GM21786 (cell line): Measurements from ENCODE around the gene RBBP7.

Source experiments
- ATAC-seq: cut with Tn5 transposase; IDR thresholded peaks from one replicate; pipeline ENCODE4 v1.9.1; 2021; ENCODE audit not compliant: unreplicated experiment

Gene RBBP7

DNA sequence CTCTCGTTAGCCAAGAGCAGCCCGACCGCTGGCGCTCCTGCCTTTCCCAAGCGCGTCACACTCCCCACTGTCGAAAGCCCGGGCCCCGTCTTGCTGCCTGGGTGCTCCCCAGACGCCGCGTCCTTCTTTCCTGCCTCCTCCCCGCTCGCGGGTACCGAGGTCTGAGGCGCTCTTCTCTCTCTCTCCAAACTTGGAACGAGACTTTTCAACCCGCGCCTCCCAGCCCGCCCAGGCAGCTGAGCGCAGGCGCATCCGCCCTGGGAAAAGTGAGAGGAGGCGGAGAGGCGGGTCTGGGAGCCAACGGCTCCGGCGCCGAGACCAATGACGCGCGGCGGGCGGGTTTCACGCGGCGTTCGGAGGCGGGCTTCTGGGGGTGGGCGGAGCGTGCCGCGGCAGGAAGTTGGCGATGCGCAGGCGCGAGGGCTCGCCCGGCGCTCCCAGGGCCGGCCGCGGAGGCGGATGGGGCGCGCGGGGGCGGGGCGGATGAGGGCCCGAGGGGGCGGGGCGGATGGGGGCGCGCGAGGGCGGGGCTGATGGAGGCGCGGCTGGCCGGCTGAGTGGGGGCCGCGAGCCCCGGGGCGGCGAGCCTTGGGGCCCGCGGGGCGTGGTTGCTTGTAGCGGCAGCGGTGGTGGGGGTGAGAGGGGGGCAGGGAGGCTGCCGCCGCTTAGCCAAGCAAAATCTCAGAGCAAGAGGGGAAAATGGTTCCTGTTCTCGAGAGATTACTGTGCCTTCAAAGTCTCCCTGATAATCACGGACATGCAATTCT, at the start of gene RBBP7:
Gene RBBP7 (minus strand): TSS at position 268 of the 767 bp plus-strand sequence. CDS start 309 bp downstream, outside the sequence.
- peak; percentile 87 for ATAC-seq

- no peak for ATAC-seq
These were observed 48.8 kb upstream of the RBBP7 start for GRCh38 chrX:16918979-16919378.

- no peak for ATAC-seq
These were observed 47.0 kb upstream of the RBBP7 start for GRCh38 chrX:16917120-16917519.

- no peak for ATAC-seq
These were observed 46.4 kb upstream of the RBBP7 start for GRCh38 chrX:16916561-16916960.

GRCh38 chrX:16914058-16914457, 43.9 kb upstream of the RBBP7 start:
- ATAC-seq: no peak

GRCh38 chrX:16910376-16910775, 40.2 kb upstream of the RBBP7 start:
- ATAC-seq: no peak

DNA sequence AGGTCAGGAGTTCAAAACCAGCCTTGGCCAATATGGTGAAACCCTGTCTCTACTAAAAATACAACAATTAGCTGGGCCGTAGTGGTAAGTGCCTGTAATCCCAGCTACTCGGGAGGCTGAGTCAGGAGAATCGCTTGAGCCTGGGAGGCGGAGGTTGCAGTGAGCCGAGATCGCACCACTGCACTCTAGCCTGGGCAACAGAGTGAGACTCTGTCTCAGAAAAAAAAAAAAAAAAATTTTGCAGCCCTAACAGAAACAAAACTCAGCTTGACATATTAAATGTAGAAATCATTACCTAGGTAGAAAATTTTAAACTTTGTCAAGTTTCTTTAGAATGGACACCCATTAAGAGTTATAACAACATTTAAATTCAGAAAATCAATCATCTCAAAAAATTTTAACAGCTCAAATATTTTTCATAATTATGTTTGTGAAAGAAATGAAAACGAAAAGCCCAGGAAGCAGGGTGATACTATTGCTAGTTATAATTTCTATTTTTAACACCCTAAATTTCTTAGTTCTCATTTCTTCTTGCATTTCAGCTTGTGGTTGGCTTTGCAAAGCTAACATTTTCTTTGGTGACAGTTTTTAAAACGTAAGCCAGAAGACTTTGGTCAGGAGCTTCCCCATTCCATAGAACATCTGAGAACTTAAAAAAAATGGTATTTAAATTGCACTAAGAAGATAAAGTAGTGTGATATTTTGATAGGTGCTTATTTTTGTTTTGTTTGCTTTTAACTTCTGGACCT, 33.3 kb upstream of the RBBP7 start:
- ATAC-seq: peak; percentile 75

GRCh38 chrX:16897445-16897844, 27.3 kb upstream of the RBBP7 start:
- ATAC-seq: no peak

DNA sequence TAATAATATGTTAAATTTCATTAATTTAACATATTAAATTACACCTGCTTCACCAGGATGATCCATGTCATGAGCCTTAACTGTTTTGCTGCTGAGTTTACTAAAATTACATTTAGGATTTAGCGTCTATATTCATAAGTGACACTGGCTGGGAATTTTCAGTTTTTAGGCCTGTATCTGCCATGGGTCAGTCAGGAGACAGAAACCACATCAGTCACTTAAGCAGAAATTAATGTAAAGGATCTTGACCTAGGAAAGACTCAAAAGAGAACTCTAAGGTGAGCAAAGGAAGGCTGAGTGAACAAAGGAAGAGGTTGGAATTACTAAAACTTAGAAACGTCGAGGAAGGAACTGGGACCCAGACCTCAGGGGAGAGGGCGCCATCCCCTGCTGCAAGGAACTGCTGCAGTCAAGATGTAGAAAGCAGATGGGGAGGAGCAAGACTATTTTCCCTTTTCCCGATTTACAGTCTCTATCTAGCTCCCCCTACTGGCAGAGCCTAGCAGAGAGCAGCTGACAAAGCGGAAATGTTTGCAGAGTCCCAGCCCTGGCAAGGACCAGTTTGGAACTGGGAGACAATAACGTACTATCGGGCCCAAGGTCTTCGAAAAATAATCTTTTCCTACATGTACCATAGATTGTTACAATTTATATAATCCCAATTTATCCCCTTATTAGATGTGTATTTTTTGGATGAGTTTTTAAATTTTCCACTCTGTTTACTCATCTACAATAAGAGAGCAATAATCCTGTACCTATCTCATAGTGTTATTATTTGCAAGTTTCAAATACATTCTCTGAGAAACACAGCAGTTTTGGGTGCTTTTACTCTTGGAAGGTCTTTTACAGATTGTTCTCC, 22.6 kb upstream of the RBBP7 start:
- peak; percentile 92 for ATAC-seq

- ATAC-seq: no peak
These were observed 15.5 kb upstream of the RBBP7 start for GRCh38 chrX:16885628-16886027.

- ATAC-seq: no peak
These were observed 13.3 kb upstream of the RBBP7 start for GRCh38 chrX:16883487-16883804.

DNA sequence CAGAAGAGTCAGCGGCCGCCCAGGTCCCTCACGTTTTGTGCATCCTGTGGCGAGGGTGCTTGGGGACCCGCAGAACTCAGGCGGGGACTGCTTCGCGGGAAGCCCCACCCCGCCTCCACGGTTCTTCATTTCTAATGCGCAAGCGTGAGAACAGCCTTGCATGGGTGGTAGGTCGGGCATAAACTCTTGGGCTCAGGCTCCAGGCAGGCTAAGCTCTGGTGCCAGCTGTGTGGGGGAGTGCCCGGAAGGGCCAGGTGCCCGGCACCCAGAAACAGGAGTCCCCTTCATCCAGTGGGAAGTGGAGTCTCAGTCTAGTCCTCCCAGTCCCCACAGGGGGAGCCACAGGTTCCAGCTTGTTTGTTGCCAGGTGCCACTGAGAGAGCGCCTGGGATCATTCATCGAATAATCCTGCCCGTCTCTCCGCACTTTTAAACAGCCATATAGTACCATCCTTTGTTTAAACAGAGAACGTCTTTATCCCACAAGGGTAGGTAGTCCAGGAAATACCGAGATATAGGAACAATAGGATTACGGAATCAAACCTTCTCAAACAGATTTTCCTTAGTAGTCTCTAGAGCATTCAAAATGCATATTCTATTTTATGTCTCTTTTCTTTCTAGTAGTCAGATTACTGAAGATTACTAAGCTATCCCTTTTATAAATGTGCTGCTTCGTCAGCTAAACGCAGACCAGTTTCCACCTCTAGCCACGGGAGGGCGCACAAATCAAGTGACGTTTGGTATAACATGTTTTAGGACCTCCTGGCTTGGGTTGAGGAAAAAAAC, 12.7 kb upstream of the RBBP7 start:
- peak; percentile 62 for ATAC-seq

DNA sequence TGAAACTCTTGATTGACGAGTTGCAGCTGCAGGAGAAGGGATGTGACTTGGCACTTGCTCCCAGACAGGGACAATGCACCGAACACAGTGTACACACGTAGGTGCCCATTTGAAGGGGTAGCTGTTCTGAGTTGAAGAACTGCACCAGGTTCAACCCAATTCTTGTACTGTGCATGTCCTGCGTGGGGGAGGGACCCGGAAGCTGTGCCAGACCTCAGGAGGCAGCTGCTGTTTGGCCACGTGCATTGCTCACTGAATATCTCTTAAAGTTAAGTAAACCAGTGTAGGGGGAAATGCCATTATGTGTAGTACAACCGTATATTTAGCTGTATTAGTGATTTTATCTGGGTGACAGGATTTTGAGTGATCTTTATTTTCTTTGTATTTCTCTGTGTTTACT, 12.0 kb upstream of the RBBP7 start:
- no peak for ATAC-seq

GRCh38 chrX:16876696-16877095, 6.5 kb upstream of the RBBP7 start:
- ATAC-seq: no peak

DNA sequence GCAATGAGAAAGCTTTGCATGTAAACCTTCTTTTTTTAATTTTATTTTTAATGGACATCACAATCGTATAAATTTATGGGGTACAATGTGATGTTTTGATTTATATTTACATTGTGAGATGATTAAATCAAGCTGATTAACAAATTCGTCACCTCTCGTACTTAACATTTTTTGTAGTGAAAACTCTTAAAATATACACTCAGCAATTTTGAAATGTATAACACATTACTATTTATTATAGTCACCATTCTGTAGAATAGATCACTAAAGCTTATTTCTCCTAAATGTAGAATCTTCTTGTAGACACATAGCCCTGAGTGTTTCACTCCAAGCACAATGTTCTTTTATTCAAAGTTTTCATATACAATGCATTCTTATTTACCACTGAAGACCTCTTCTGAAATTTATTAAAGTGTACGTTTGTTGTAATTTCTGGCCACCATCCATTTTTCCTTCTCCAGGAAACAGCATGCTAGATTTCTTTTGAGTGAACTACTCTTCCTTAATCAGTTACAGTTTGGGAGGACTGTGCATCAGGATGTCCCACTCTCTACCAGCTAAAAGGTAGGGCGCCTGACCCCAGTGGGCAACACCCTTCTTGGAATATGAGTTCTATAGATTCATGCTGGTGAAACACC, 4.4 kb upstream of the RBBP7 start:
- ATAC-seq: no peak

DNA sequence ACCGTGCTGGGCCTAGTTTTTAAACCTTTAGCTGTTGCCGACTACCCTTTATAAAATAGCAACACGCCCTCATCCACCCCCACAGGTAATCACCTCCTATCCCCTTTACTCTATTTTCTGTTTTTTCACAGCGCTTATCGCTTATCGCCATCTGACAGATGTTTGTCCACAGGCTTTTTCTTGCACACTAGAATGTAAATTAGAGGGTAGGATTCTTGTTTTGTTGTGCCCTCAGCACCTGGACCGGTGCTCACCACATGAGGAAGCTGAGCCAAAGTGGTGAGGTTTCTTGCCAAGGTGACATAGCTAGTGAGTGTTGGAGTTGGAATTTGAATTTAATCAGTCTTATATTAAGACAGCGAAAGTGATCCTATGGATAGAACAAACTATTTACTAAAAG, 2.9 kb upstream of the RBBP7 start:
- ATAC-seq: no peak

DNA sequence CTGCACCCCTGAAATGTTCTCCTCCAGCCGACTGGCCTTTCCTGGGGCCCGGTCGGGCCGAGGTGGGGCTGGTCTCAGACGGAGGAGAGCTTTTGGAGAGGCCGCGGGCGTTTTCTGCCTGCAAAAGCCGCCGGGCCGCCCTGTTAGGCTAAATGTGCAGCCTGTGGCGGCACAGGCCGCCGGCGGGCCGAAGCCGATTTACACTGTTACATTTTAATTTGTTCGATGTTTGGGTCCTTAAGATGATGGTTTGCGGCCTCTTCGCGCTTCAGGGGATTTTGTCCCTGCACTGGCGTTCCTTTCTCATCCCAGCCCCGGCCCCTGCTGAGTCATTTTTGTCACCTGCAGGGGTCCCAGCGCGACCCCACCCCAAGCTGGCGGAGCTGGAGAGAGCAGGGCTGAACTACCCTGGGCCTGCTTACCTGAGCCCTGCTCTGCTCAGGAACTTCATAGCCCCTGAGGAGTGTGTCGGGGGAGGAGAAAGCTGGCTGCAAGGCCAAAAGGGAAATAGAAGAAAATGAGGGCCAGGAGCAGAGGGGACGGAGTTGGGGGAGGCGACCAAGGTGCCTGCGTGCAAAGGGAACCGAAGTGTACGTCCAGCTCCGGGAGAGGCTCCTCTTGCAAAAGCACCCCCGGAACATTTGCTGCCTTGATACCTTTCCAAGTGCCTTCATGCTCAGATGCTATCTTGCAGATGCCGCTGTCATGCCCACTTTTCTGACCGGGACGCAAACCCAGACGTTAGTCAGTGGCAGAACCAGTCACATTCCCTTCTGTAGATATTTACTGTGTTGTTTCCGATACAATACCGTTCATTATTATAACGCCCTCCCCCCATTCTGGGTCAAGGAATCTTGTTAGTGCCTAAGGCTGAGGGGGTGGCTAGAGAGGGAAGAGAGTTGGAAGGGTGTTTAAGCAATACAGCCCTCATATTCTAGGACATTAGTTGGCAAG, 977 bp upstream of the RBBP7 start:
- peak; percentile 5 for ATAC-seq

- peak; percentile 34 for ATAC-seq
These were observed 618 bp downstream of the RBBP7 start for GRCh38 chrX:16869393-16870094.

DNA sequence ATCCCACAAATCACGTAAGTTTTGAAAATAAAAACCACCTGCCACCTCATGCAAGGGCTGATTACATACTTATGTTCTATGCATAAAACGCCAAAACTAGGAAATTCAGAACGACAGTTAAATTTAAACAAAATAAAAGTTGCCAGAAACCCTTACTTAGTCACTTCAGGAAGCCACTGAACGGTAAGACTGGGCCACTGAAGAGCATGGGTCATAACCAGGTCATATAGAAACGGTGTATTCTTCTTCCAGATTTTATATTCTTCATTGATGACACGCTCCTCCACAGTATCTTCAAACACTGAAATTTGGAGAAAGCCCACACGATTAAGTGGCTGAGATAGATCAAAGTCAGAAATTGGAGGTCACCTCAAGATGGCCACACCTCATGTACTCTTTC, 1.2 kb downstream of the RBBP7 start:
- no peak for ATAC-seq
